Bronchial epithelial cell (primary cell): ENCODE results near the gene ZNF132. TPM values are rescaled to one million over a fixed set of nuclear protein-coding genes. Genes with fewer than 3 reads are reported as not detected.

Experiments
- DNase-seq: peaks from one replicate; pipeline ENCODE4 v3.0.0-alpha.2; 2010; ENCODE audit warnings: low read depth
- FAIRE-seq: peaks from 2 replicates; lab custom pipeline; 2011; peaks lifted over from hg19 to GRCh38; lab: Jason Lieb, UNC
- H3K27me3 ChIP-seq: 2 replicates; pipeline ENCODE4 v1.5.1; 2011; ENCODE audit warnings: low read length; ENCODE audit not compliant: control insufficient read depth, insufficient read depth
- H3K36me3 ChIP-seq: 2 replicates; pipeline ENCODE4 v1.5.1; 2011; ENCODE audit warnings: low read length; ENCODE audit not compliant: control insufficient read depth, insufficient read depth
- H3K4me3 ChIP-seq: 2 replicates; pipeline ENCODE4 v1.5.1; 2011; ENCODE audit warnings: mild to moderate bottlenecking, low read depth, low read length, control low read depth
- CTCF ChIP-seq: IDR thresholded peaks from 2 replicates; pipeline ENCODE4 v1.5.1; 2011; ENCODE audit warnings: mild to moderate bottlenecking, moderate library complexity, low read length, control low read depth, inconsistent platforms; ENCODE audit not compliant: insufficient read depth, severe bottlenecking
- total RNA-seq: library from RNA; depleted of rRNA; stranded (reverse); fragments of >200 nt; gene quantifications from 2 replicates; pipeline ENCODE4 v1.2.1, GENCODE V29; 2014

Gene ZNF132
- total RNA-seq, 1 donor from 2014 or later: 5.5 TPM

DNA sequence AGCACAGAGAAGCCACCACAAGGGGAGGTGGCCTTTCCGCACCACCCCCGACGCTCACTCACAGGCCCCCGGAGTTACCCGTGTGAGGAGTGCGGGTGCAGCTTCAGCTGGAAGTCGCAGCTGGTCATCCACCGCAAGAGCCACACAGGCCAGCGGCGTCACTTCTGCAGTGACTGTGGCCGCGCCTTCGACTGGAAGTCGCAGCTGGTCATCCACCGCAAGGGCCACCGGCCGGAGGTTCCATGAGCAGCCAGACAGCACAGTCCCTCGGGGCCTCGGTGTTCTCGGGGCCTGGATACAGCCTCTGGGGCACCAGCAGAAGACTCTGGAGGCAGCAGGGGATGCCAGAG is 40.5 kb upstream of the ZNF132 start:
- no peak overlapping the region for H3K4me3 ChIP-seq
- FAIRE-seq: no peak

GRCh38 chr19:58479736-58480480 is 40.0 kb upstream of the ZNF132 start:
- TF ChIP-seq CTCF: no peak
- H3K4me3 ChIP-seq: no peak overlapping the region
- no peak for FAIRE-seq

More for the DNA sequence above, 40.5 kb upstream of the ZNF132 start:
- Histone ChIP-seq H3K36me3 (peaks cover 1% of the 10 kb centered on the region), H3K27me3 (no peaks in the 10 kb centered on the region)
- DNase-seq: no peak
- no peak for TF ChIP-seq CTCF

GRCh38 chr19:58479303-58479702 is 39.4 kb upstream of the ZNF132 start:
- no peak for TF ChIP-seq CTCF
- H3K4me3 ChIP-seq: no peak overlapping the region
- H3K27me3 ChIP-seq: no peaks in the 10 kb centered on the region
- FAIRE-seq: no peak
- H3K36me3 ChIP-seq: peaks cover 1% of the 10 kb centered on the region
- peak; percentile 4 for DNase-seq

More at GRCh38 chr19:58479736-58480480, 40.0 kb upstream of the ZNF132 start:
- Histone ChIP-seq H3K36me3 (peaks cover 1% of the 10 kb centered on the region), H3K27me3 (no peaks in the 10 kb centered on the region)
- no peak for DNase-seq

DNA sequence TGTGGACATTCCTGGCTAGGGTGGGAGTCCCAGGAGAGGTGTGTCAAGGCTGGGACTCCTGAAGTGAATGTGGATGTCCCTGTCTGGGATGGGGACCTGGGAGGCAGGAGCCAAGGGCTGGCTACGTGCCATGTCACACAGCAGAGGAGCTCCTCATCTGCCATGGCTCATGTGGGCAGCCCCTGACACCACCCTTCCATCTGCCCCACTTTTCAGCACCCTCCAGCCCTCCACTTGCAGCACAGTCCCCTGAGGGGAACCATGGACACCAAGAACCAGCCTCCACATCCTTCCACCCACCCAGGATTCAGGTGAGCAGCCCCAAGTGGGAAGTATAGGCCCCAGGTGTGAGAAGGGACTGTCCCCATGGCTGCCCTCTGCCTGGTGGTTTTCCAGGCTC is 37.9 kb upstream of the ZNF132 start:
- Histone ChIP-seq H3K4me3 (no peak overlapping the region), H3K27me3 (no peaks in the 10 kb centered on the region), H3K36me3 (peaks cover 5% of the 10 kb centered on the region)
- TF ChIP-seq CTCF: no peak
- FAIRE-seq (no peak), DNase-seq (no peak)

DNA sequence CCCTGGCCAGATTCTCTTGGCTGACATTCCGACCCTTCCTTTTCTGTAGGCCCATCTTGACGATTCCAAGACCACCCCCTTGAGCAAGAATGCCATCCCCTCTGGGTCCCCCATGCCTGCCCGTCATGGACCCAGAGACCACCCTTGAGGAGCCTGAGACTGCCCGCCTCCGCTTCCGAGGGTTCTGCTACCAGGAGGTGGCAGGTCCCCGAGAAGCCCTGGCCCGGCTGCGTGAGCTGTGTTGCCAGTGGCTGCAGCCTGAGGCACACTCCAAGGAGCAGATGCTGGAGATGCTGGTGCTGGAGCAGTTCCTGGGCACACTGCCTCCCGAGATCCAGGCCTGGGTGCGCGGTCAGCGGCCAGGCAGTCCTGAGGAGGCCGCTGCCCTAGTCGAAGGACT is 37.2 kb upstream of the ZNF132 start:
- no peak for DNase-seq

More for the DNA sequence above, 37.2 kb upstream of the ZNF132 start:
- no peak for TF ChIP-seq CTCF
- no peak overlapping the region for H3K4me3 ChIP-seq
- no peak for FAIRE-seq
- peaks cover 12% of the 10 kb centered on the region for H3K36me3 ChIP-seq
- no peaks in the 10 kb centered on the region for H3K27me3 ChIP-seq
